ENCODE results near the gene REC114.
"Not testable (repeated sequence)": the region's sequence is repeated elsewhere in the genome, so short reads cannot be mapped to it uniquely, and the experiment has no call there.

The REC114 gene

GRCh38 chr15:73457334-73457733, 14.4 kb downstream of the REC114 start:
- DNase-seq (ENCODE audit: low spot score): no peak

DNA sequence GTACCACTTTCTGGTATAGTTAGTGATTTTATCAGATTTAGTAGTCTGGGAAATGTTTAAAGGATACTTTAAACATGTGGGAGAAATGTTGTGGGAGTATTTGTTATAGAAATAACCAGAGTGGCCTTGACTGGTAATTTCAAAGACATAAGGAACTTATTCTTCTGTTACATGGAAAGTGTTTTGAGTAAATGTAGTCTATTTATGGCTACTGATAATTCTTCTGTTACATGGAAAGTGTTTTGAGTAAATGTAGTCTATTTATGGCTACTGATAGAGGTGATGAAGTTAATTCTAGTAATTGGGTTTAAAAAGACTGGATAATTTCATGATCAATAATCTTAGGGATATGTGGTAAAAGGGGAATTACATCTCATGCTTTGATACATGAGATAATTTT, 17.7 kb downstream of the REC114 start:
- DNase-seq (ENCODE audit: low spot score): no peak

DNA sequence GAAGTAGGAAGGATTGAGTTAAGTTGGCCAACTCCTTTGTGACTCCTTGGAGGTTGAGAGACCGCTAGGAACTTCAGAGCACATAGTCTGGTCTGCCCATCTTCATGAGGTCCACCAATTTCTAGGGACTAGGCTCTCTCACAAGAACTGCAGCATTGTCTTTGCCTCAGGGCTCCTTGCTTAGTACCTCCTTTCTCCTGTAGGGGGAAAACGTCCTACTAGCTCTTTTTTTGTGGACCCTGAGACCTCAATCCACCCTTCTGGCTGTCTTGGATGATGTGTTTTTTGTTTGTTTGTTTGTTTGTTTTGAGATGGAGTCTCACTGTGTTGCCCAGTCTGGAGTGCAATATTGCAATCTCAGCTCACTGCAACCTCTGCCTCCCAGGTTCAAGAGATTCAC, 21.6 kb downstream of the REC114 start:
- no peak for DNase-seq (ENCODE audit: low spot score)

DNA sequence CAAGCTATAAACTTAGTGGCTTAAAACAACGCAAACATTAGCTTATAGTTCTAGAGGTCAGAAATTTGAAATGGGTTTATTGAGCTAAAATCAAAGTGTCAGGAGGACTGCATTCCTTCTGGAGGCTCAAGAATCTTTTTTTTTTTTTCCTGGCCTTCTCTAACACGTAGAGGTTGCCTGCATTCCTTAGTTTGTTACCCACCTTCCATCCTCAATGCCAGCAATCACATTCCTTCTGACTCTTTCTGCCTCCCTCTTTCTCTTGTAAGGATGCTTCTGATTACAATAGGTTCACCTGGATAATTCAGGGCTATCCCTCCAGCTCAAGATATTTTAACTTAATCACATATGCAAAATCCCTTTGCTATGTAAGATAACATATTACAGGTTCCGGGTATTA, 24.8 kb downstream of the REC114 start:
- no peak for DNase-seq (ENCODE audit: low spot score)

GRCh38 chr15:73474785-73475184, 31.8 kb downstream of the REC114 start:
- DNase-seq (ENCODE audit: low spot score): no peak

- no peak for DNase-seq (ENCODE audit: low spot score)
Measured at GRCh38 chr15:73476704-73477216, 33.8 kb downstream of the REC114 start.

GRCh38 chr15:73480050-73480449, 37.1 kb downstream of the REC114 start:
- no peak for DNase-seq (ENCODE audit: low spot score)

- no peak for DNase-seq (ENCODE audit: low spot score)
Measured at GRCh38 chr15:73482166-73482565, 39.2 kb downstream of the REC114 start.

DNA sequence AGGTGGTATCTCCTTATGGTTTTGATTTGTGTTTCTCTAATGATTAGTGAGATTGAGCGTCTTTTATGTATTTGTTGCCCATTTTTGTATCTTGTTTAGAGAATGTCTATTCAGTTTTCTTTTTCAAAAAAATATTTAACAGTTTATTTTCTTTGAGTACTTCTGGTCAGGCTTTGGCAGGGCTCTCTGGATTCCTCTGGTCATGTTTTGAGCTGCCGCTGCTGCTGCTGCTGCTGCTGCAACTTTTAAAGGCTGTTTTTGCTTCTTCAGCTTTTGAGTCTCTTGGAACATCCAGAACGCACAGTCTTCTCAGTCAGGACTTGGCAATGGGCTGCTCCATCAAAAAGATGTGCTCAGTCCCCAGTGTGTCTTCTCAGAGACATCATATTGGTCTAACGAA, 40.1 kb downstream of the REC114 start:
- no peak for DNase-seq (ENCODE audit: low spot score)

DNA sequence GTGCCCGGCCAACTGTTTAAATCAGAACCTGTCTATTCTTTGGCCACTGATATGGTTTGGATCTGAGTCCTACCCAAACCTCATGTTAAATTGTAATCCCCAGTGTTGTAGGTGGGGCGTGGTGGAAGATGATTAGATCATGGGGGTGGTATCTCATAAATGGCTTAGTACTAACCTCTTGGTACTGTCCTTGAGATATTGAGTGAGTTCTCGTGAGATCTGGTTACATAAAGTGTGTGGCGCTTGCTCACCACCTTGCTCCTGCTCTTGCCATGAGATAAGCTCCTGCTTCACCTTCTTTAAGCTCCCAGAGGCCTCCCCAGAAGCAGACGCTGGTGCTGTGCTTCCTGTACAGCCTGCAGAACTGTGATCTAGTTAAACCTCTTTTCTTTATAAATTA, 42.4 kb downstream of the REC114 start:
- DNase-seq (ENCODE audit: low spot score): no peak

DNA sequence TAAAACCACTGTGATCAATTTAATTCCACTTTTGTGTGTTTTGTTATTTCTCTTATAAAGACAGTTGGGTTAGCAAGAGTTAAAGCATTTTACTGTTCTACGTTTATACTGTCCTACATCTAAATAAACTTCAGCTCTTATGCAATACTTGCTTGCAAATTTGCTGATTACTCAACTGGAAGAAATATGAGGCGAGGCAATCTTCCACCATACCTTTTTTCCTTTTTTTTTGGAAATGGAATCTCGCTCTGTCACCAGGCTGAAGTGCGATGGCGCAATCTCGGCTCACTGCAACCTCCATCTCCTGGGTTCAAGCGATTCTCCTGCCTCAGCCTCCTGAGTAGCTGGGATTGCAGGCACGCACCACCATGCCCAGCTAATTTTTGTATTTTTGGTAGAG, 42.9 kb downstream of the REC114 start:
- DNase-seq (ENCODE audit: low spot score): not testable (repeated sequence)

DNA sequence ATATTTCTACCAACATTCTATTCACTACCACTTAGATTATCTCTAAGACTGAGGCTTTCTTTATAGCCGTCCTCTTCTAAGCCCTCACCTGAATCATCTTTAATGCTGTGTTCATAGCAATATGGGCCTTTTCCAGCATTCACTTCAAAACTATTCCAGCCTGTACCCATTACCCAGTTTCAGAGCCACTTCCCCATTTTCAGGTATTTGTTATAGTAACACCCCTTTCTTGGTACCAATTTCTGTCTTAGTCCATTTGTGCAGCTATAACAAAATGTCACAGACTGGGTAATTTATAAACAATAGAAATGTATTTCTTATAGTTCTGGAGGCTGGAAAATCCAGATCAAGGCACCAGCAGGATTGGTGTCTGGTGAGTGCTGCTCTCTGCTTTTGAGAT, 45.7 kb downstream of the REC114 start:
- DNase-seq (ENCODE audit: low spot score): no peak

DNA sequence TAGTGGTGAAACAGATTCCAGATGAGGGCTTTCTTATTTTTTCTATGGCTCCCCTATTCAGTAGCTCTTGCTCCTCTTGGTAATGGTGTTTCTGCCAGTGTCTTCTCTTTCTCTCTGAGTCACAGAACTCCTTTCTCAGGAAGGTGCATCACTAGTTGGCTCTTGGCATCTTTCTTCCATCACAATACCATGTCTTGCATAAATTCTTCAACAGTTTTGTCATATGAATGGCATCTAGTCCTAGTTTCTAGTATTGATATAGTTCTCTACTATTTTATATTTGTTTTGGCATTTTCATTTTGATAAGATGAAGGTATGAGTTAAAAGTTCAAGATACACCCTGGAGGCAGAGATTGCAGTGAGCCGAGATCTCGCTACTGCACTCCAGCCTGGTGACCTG, 51.0 kb downstream of the REC114 start:
- no peak for DNase-seq (ENCODE audit: low spot score)

DNA sequence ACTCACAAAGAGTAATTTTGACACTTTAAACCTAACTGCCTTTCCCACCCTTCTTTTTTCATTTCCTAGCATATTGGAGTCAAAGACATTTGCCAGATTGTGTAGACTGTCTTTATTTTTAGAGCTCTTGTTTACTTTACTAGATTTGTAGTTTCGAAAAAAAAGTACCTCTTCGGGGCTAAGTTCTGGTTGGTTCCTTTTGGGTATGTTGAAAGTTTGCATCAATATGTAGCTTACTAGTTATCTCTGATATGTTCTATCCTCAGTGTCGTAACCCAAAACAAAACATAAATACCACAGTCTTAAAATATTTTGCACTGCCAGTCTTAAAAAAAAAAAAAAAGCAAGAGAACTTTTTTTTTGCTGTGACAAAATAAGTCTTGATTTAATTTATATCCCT, 52.2 kb downstream of the REC114 start:
- no peak for DNase-seq (ENCODE audit: low spot score)

DNA sequence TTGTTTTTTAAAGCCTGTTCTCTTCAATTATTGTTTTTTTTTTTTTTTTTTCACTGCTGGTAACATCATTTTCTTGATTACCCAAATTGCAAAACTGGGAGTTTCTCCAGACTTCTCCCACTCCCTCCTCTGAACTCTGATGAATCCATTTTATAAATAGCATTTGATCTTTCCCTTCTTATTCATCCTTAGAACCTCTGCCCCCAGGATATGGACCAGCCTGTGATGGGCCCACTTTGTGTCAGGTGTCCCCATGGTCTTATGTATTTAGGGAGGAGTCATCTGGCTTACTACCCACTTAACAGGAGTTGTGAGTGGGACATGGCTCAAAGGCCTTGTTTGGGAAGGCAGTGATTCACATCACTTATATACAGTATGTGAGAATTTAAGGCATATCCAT, 57.7 kb downstream of the REC114 start:
- DNase-seq (ENCODE audit: low spot score): no peak

- no peak for DNase-seq (ENCODE audit: low spot score)
Measured at GRCh38 chr15:73504885-73505284, 61.9 kb downstream of the REC114 start.

- DNase-seq (ENCODE audit: low spot score): no peak
Measured at GRCh38 chr15:73515527-73515926, 72.6 kb downstream of the REC114 start.

- DNase-seq (ENCODE audit: low spot score): no peak
Measured at GRCh38 chr15:73517566-73517965, 74.6 kb downstream of the REC114 start.

DNA sequence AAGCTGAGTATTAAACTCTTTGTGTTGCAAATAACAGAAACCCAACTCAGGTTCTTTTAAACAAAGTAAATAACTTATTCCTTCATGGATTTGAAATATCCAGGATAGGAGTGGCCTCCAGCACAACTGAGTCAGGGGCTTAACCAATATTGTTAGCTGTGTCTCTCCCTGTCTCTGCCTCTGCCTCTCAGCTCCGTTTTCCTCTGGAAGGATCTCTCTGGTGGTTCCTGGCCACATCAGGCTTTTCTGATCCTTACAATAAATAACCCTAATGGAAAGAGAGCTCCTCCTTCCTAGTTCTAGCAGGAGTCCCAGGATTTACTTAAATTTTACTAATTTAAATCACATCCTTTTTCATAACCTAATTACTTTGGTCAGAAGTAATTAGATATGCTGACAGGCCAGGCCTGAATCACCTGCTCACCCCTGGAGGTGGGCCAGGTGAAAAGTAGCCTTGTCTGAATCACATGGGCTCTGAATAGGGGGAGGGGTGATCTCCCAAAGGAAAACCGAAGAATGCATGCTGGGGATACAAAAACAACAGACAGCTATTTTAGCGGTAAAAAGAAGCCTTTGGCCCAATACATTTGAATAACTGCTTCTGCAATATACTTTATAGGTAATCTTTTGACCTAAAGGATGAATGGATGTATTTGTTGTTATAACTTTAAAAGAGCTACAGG, 75.4 kb downstream of the REC114 start:
- DNase-seq (ENCODE audit: low spot score): no peak

GRCh38 chr15:73518876-73519733, 76.1 kb downstream of the REC114 start:
- DNase-seq (ENCODE audit: low spot score): no peak

- DNase-seq (ENCODE audit: low spot score): no peak
Measured at GRCh38 chr15:73522011-73522410, 79.0 kb downstream of the REC114 start.

GRCh38 chr15:73524919-73525318, 82.0 kb downstream of the REC114 start:
- DNase-seq (ENCODE audit: low spot score): no peak

DNA sequence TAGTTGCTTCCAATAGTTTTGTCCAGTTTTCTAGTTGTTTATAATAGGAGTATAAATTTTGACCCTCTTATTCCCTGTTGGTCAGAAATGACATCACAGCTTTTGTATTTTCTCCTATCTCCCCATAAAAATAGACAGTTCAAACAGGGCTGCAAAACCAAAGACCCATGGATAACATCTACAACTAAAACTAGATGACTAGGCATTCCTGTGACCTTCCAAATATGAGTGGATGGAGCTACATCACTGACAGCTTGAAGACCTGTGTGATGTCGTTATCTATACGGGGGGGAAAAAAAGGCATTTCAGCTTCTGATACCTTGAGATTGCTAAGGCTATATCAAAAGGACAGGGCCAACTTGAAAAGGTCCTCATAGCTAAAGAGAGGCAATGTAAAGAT, 84.6 kb downstream of the REC114 start:
- DNase-seq (ENCODE audit: low spot score): no peak

All from activated CD4-positive, alpha-beta T cell treated with anti-CD3 and anti-CD28 coated beads, Interleukin-2, Interleukin-4, amounts not matched to agents 100 ng/mL and 50 ng/mL, durations not matched to agents 16 hours and 8 hours (primary cell).